ENCODE data around the gene PPP2R2C. TPM values are rescaled to one million over a fixed set of nuclear protein-coding genes. Genes with fewer than 3 reads are reported as not detected.
A peak's percentile ranks its signal among the peaks of the same experiment; 100 is the strongest.

PPP2R2C gene
- total and polyA plus RNA-seq, 9 of the 15 experiments (the other 6 are each of a cell fraction or from before 2014, with no cell fraction given), result 0.04 to 0.06 TPM; not detected in 7

DNA sequence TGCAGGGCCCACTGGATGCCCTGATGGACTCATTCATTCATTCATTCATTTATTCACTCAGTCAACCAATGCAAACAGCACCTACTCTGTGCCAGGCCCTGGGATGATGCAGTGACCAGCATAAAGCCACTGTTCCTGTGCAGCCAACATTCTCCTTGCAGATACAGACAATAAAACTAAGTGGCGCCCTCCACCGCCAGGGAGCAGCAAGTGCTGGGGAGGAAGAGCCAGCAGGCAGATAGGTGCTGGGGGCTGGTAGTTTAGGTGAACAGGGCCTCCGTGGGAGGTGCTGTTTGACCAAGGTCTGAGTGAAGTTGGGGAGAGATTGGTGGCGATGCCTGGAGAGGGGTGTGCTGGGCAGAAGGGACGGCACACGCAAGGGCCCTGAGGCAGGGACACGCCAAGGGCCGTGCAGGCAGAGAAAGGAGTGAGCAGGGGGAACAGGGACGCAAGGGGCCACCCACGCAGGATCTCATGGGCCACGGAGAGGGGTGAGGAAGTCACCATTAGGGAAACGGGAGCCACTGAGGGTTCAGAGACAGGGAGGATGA, 137.3 kb downstream of the PPP2R2C start:
- Histone ChIP-seq H3K4me1 (replicated peaks in 1 of 2; ENCODE audit: control insufficient read depth in 2 of 2, insufficient read depth in 2 of 2, low read length in 2 of 2) (peaks cover 0 to 3% of the 10 kb centered on the region in 2 experiments; a peak in 1 of 5 replicates), H3K9me3 (replicated peaks; ENCODE audit: control insufficient read depth, insufficient read depth, low read depth, low read length) (no peaks in the 10 kb centered on the region), H2AFZ (ENCODE audit: low read depth, low read length) (no peak overlapping the region), H3K27me3 (ENCODE audit: control insufficient read depth in 2 of 2, insufficient read depth in 2 of 2, low read length in 2 of 2) (no peaks in the 10 kb centered on the region; a peak in 1 of 5 replicates), H3K79me2 (ENCODE audit: control insufficient read depth, insufficient read depth, low read length) (no peaks in the 10 kb centered on the region), H3K4me2 (ENCODE audit: insufficient read depth, low read length) (no peak overlapping the region), H4K20me1 (replicated peaks; ENCODE audit: control insufficient read depth, insufficient read depth, low read length) (0 out of 2 replicates have a peak, but pooled peaks cover 3% of the 10 kb centered on the region), H3K9me1 (ENCODE audit: control insufficient read depth, insufficient read depth, low read length) (no peaks in the 10 kb centered on the region), H3K9ac (ENCODE audit: insufficient read depth in 1 of 2, low read depth in 2 of 2, low read length in 2 of 2) (no peak overlapping the region), H3K36me3 (ENCODE audit: control insufficient read depth, insufficient read depth, low read length) (no peaks in the 10 kb centered on the region), H3K4me3 (no peak overlapping the region), H3K27ac (ENCODE audit: extremely low read depth, low read depth, low read length) (no peak overlapping the region)
- CTCF ChIA-PET (ENCODE audit: low intra/inter-chr PET ratio), result no interaction called here
- no peak for ATAC-seq
- in situ Hi-C loops (cut with MboI) (no loop called here), intact Hi-C loops (cut with micrococcal nuclease) (no loop called here)
- BruUV-seq (replicated peaks), result no TSS peak
- TF ChIP-seq, protein P1, sequence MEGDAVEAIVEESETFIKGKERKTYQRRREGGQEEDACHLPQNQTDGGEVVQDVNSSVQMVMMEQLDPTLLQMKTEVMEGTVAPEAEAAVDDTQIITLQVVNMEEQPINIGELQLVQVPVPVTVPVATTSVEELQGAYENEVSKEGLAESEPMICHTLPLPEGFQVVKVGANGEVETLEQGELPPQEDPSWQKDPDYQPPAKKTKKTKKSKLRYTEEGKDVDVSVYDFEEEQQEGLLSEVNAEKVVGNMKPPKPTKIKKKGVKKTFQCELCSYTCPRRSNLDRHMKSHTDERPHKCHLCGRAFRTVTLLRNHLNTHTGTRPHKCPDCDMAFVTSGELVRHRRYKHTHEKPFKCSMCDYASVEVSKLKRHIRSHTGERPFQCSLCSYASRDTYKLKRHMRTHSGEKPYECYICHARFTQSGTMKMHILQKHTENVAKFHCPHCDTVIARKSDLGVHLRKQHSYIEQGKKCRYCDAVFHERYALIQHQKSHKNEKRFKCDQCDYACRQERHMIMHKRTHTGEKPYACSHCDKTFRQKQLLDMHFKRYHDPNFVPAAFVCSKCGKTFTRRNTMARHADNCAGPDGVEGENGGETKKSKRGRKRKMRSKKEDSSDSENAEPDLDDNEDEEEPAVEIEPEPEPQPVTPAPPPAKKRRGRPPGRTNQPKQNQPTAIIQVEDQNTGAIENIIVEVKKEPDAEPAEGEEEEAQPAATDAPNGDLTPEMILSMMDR (IDR thresholded peaks at IDR 0.05 in 2 of 3, conservative IDR thresholded peaks at IDR 0.05 in 1 of 3; ENCODE audit: insufficient read depth in 2 of 3, low read depth in 1 of 3, low read length in 3 of 3), result 0 out of 6 replicates have a peak, but pooled peaks of 1 of the 3 experiments have one; percentile 10
- TF ChIP-seq, protein P2, sequence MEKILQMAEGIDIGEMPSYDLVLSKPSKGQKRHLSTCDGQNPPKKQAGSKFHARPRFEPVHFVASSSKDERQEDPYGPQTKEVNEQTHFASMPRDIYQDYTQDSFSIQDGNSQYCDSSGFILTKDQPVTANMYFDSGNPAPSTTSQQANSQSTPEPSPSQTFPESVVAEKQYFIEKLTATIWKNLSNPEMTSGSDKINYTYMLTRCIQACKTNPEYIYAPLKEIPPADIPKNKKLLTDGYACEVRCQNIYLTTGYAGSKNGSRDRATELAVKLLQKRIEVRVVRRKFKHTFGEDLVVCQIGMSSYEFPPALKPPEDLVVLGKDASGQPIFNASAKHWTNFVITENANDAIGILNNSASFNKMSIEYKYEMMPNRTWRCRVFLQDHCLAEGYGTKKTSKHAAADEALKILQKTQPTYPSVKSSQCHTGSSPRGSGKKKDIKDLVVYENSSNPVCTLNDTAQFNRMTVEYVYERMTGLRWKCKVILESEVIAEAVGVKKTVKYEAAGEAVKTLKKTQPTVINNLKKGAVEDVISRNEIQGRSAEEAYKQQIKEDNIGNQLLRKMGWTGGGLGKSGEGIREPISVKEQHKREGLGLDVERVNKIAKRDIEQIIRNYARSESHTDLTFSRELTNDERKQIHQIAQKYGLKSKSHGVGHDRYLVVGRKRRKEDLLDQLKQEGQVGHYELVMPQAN (IDR thresholded peaks at IDR 0.05; ENCODE audit: borderline replicate concordance), result no peak
- no peak for TF ChIP-seq KLF6 (CRISPR knock-in tag; IDR thresholded peaks at IDR 0.05; ENCODE audit: borderline replicate concordance)
- TF ChIP-seq, protein P3, sequence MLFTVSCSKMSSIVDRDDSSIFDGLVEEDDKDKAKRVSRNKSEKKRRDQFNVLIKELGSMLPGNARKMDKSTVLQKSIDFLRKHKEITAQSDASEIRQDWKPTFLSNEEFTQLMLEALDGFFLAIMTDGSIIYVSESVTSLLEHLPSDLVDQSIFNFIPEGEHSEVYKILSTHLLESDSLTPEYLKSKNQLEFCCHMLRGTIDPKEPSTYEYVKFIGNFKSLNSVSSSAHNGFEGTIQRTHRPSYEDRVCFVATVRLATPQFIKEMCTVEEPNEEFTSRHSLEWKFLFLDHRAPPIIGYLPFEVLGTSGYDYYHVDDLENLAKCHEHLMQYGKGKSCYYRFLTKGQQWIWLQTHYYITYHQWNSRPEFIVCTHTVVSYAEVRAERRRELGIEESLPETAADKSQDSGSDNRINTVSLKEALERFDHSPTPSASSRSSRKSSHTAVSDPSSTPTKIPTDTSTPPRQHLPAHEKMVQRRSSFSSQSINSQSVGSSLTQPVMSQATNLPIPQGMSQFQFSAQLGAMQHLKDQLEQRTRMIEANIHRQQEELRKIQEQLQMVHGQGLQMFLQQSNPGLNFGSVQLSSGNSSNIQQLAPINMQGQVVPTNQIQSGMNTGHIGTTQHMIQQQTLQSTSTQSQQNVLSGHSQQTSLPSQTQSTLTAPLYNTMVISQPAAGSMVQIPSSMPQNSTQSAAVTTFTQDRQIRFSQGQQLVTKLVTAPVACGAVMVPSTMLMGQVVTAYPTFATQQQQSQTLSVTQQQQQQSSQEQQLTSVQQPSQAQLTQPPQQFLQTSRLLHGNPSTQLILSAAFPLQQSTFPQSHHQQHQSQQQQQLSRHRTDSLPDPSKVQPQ (CRISPR knock-in tag; IDR thresholded peaks at IDR 0.05; ENCODE audit: borderline replicate concordance), result no peak
- peak; percentile 38; the same call in 1 of the 2 replicates for TF ChIP-seq ZNF24 (IDR thresholded peaks at IDR 0.05)
- no peak for FAIRE-seq
- no peak for DNase-seq (ENCODE audit: extremely low read depth in 1 of 4, low spot score in 3 of 4)
- 4% methylated on average over 11 of the region's 12 CpGs for WGBS (ENCODE audit: insufficient coverage, low coverage, missing lambda C conversion rate)
- POLR2A ChIA-PET, result no interaction called here
